Measurements from ENCODE around the gene DNAJC27.

Gene DNAJC27

GRCh38 chr2:24906466-24906865 lies 65.3 kb downstream of the DNAJC27 start:
- no peak for DNase-seq (ENCODE audit: low read depth)

GRCh38 chr2:24903161-24904103 lies 68.3 kb downstream of the DNAJC27 start:
- DNase-seq (ENCODE audit: low read depth) = no peak

- DNase-seq (ENCODE audit: low read depth) = no peak
Measured at GRCh38 chr2:24899361-24899910, 72.3 kb downstream of the DNAJC27 start.

DNA sequence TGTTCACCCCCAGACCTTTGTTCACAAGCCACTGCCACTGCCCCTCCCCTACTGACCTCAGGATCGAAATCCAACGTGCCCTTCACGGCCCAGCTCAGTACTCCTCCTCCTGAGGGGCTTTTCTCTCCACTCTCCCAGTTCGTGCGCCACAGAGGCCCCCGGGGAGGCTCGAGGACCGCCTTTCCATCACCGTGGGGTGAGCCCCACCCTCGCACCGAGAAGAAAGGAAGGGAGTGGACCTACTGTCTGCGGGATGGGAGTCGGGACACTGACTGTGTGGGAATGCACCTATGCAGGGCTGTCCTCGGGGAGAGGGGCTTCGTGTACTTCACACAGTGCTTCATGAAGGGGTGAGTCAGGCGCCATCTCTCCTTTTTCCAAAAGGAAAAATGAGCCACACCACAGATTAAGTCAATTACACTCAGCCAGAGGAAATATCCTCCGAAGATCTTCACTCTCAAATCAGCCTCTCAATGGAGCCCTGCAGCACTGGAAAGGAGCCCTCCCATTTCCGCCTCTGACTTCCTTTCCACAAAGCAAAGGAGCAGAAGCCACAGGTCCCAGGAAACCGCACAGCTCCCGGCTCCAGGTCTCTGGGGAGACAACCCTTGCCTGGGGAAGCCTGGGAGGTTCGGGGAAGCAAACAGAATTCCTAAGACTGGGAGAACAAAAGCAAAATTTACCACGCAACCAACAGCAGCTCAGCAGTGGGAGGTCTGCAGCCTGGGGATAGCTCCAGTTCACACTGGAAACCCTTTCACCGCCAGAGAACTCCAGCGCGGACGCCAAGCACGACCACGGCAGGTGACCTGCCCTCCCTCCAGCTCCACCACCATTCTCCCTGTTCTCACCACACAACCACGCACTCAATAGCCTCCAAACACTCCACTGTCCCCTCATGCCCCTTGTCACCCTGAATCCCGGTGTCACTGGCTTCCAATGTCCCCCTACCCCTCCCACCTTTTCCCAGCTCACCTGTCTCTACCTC lies 73.3 kb downstream of the DNAJC27 start:
- DNase-seq (ENCODE audit: low read depth) = no peak

DNA sequence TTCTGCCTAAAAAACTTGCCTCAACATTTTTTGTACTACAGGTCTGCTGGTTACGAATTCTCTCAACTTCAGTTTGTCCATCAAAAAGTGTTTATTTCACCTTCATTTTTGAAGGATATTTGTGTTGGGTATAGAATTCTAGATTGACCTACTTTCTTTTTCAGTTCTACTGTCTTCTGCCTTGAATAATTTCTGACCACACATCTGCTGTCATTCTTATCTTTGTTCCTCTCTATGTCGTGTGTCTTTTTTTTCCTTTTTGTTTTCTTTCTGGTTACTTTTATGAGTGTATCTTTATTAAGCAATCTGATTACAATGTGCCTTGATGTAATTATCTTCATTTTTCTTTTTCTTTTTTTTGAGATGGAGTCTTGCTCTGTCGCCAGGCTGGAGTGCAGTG lies 77.0 kb downstream of the DNAJC27 start:
- DNase-seq (ENCODE audit: low read depth) = no peak

GRCh38 chr2:24893934-24894333 lies 77.8 kb downstream of the DNAJC27 start:
- DNase-seq (ENCODE audit: low read depth) = no peak
